Hematopoietic multipotent progenitor cell treated with erythropoietin and hydrocortisone succinate and interleukin-3 and kit ligand, for 15 days (in vitro differentiated cells): ENCODE measurements around the gene HPSE.

Experiments
- DNase-seq: peaks from one replicate; pipeline ENCODE4 v3.0.0-alpha.2; 2015; ENCODE audit warnings: low spot score

The HPSE gene

DNA sequence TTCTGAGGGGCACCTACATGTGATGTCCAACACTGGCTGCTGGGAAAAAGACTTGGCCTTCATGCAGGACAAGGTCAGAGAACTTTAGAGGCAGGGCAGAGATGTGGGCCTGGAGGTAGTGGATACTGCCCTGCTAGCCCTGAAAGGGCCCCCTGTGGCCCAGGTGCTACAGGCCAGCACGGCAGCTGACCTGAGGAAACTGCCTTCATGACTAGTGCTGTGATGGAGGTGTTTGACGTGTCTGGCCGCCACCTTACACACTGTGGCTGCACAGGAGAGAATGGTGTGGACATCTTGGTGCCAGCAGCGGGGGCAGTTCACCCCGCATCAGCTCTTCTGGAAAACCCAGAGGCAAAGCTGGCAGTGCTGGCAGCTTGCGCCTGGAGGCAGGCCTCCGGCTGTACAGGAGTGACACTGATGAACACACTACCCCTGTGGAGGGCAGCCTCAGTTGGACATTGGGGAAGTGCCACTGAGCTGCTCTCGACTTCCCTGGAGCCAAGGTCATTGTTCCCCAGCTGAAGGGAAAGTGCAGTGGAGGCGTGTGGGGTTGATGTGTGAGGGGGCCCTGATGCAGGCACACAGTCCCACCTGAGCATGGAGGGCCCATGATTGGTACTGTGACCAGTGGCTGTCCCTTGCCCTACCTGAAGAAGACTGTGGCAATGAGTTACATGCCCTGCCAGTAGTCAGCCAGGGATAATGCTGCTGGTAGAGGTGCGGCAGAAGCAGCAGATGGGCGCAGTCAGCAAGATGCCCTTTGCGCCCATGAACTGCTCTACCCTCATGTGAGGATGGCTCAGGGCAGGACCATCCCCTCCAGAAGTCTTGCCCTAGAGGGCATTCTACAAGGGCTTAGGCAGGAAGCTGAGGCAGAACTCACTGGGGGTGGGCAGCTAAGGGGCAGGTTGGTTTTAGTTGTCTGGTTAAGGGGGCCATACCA is 87.0 kb downstream of the HPSE start:
- no peak for DNase-seq
